Aorta (tissue), 5 donors: ENCODE measurements around the gene MAN2B2. TPM values are rescaled to one million over a fixed set of nuclear protein-coding genes. Genes with fewer than 3 reads are reported as not detected.
A peak's percentile ranks its signal among the peaks of the same experiment; 100 is the strongest.

Experiments
- ATAC-seq: fragments of 200-7000 bp; cut with Tn5 transposase; one replicate; pipeline ENCODE4 v1.9.1; 2022; ENCODE audit warnings: moderate library complexity; ENCODE audit not compliant: low FRiP score
- DNase-seq, 2 donors: peaks; one replicate each; pipeline ENCODE4 v3.0.0-alpha.2; 2020
- H3K27ac ChIP-seq, 2 donors: one replicate each; pipeline ENCODE4 v1.5.1; 2013; ENCODE audit warnings: low read length in 2 of 2, mild to moderate bottlenecking in 2 of 2, moderate library complexity in 2 of 2, control low read depth in 1 of 2, inconsistent platforms in 1 of 2, low read depth in 1 of 2
- H3K27me3 ChIP-seq, 2 donors: one replicate each; pipeline ENCODE4 v1.6.1; 2013; ENCODE audit warnings: control low read depth in 1 of 2, low read length in 1 of 2, mild to moderate bottlenecking in 1 of 2, moderate library complexity in 1 of 2; ENCODE audit not compliant: insufficient read depth in 2 of 2, control insufficient read depth in 1 of 2
- H3K36me3 ChIP-seq, 2 donors: one replicate each; pipeline ENCODE4 v1.6.1; 2013; ENCODE audit warnings: control low read depth in 1 of 2, low read length in 1 of 2, mild to moderate bottlenecking in 1 of 2; ENCODE audit not compliant: insufficient read depth in 2 of 2, control insufficient read depth in 1 of 2
- H3K4me1 ChIP-seq, 2 donors: one replicate each; pipeline ENCODE4 v1.6.1; 2013; ENCODE audit warnings: low read length in 2 of 2, control low read depth in 1 of 2, mild to moderate bottlenecking in 1 of 2, moderate library complexity in 1 of 2; ENCODE audit not compliant: insufficient read depth in 2 of 2, control insufficient read depth in 1 of 2
- H3K4me3 ChIP-seq, 2 donors: one replicate each; pipeline ENCODE4 v1.5.1; 2013; ENCODE audit warnings: low read length in 2 of 2, control low read depth in 1 of 2, mild to moderate bottlenecking in 1 of 2
- H3K9me3 ChIP-seq: one replicate; pipeline ENCODE4 v1.6.1; 2013; ENCODE audit warnings: mild to moderate bottlenecking, low read length; ENCODE audit not compliant: control insufficient read depth
- WGBS, 2 donors: extraction: QIAGEN DNeasy Blood & Tissue Kit; methylation state at CpG; one replicate each; pipeline ENCODE4 v1.1.7; 2013; 5-methylcytosine and 5-hydroxymethylcytosine counted together
- intact Hi-C, 2 donors: fragments of 100-400 bp; cut with DNase I; formaldehyde crosslinking; loops; one replicate each; pipeline versions ENCODE4 v1.14.2 to v1.15.0; 2022
- polyA plus RNA-seq, 2 donors: library from polyadenylated mRNA; stranded (reverse); fragments of 200-250 nt; gene quantifications; one replicate each; pipeline ENCODE4 v1.2.3, GENCODE V29; 2013
- total RNA-seq, 2 donors: library from RNA; stranded (reverse); fragmentation: NEBNext Ultra II Directional; extraction: Animal tissue kit (Norgen Biotek cat#: 25700); gene quantifications; one replicate each; pipeline ENCODE4 v1.2.1, GENCODE V29; 2021
- donor health status: healthy with polysubstance abuse.
- donor health status: Bipolar disorder and iron deficiency.
- donor health status: DM: no; HTN: no; CAD: no.
- donor health status: DM: no; HTN: no; CAD: no.
- donor health status: DM: yes; HTN: yes; CAD: no.

Gene MAN2B2
- total and polyA plus RNA-seq, 4 donors: 13.1 to 58.0 (median 42.5) TPM

- ATAC-seq (no peak), DNase-seq (peak in 1 of 2 donors; percentile 53)
- H3K27ac ChIP-seq: no peak overlapping the region
- H3K27me3 ChIP-seq: no peaks in the 10 kb centered on the region
- H3K4me1 ChIP-seq: no peaks in the 10 kb centered on the region
- no peaks in the 10 kb centered on the region for H3K36me3 ChIP-seq
- no peak overlapping the region for H3K4me3 ChIP-seq
- intact Hi-C loops: no loop called here
- H3K9me3 ChIP-seq: peaks cover 4% of the 10 kb centered on the region
- 67 to 69% methylated on average over 9 of the region's 9 CpGs for WGBS, 2 donors
These were observed 44.0 kb upstream of the MAN2B2 start for GRCh38 chr4:6530964-6531363.

- H3K36me3 ChIP-seq: no peaks in the 10 kb centered on the region
- no peak overlapping the region for H3K4me3 ChIP-seq
- no peaks in the 10 kb centered on the region for H3K27me3 ChIP-seq
- DNase-seq (no peak), ATAC-seq (no peak)
- no peak overlapping the region for H3K27ac ChIP-seq
- WGBS, 2 donors: 58 to 73% methylated on average over 3 of the region's 3 CpGs
- intact Hi-C loops: no loop called here
- H3K9me3 ChIP-seq: peaks cover 4% of the 10 kb centered on the region
- no peaks in the 10 kb centered on the region for H3K4me1 ChIP-seq
These were observed 42.9 kb upstream of the MAN2B2 start for GRCh38 chr4:6532102-6532501.

GRCh38 chr4:6532658-6533057 is 42.3 kb upstream of the MAN2B2 start:
- no peaks in the 10 kb centered on the region for H3K4me1 ChIP-seq
- H3K27me3 ChIP-seq: no peaks in the 10 kb centered on the region
- peaks cover 4% of the 10 kb centered on the region for H3K9me3 ChIP-seq
- intact Hi-C loops: no loop called here
- H3K36me3 ChIP-seq: no peaks in the 10 kb centered on the region
- DNase-seq: peak in 1 of 2 donors; percentile 44
- 71 to 76% methylated on average over 9 of the region's 9 CpGs for WGBS, 2 donors
- ATAC-seq: no peak
- H3K4me3 ChIP-seq: no peak overlapping the region
- H3K27ac ChIP-seq: no peak overlapping the region

- H3K27me3 ChIP-seq: no peaks in the 10 kb centered on the region
- H3K36me3 ChIP-seq: no peaks in the 10 kb centered on the region
- peaks cover 4% of the 10 kb centered on the region for H3K9me3 ChIP-seq
- intact Hi-C loops: no loop called here
- DNase-seq (no peak), ATAC-seq (no peak)
- H3K27ac ChIP-seq: no peak overlapping the region
- no peaks in the 10 kb centered on the region for H3K4me1 ChIP-seq
- WGBS, 2 donors: 36 to 94% methylated on average over 1 of the region's 1 CpG
- H3K4me3 ChIP-seq: no peak overlapping the region
These were observed 40.9 kb upstream of the MAN2B2 start for GRCh38 chr4:6534050-6534449.

GRCh38 chr4:6534618-6535328 is 40.2 kb upstream of the MAN2B2 start:
- no peak overlapping the region for H3K27ac ChIP-seq
- H3K27me3 ChIP-seq: no peaks in the 10 kb centered on the region
- no peaks in the 10 kb centered on the region for H3K4me1 ChIP-seq
- 87 to 91% methylated on average over 38 of the region's 38 CpGs for WGBS, 2 donors
- no peak overlapping the region for H3K4me3 ChIP-seq
- ATAC-seq (no peak), DNase-seq (peak in 1 of 2 donors; percentile 73)
- peaks cover 4% of the 10 kb centered on the region for H3K9me3 ChIP-seq
- no peaks in the 10 kb centered on the region for H3K36me3 ChIP-seq
- intact Hi-C loops: no loop called here

GRCh38 chr4:6535329-6535692 is 39.7 kb upstream of the MAN2B2 start:
- DNase-seq: peak in 1 of 2 donors; percentile 64
- Histone ChIP-seq H3K27ac (no peak overlapping the region), H3K36me3 (no peaks in the 10 kb centered on the region), H3K9me3 (peaks cover 4% of the 10 kb centered on the region), H3K4me3 (no peak overlapping the region), H3K4me1 (no peaks in the 10 kb centered on the region), H3K27me3 (no peaks in the 10 kb centered on the region)
- no peak for ATAC-seq
- WGBS, 2 donors: 90 to 92% methylated on average over 17 of the region's 17 CpGs
- intact Hi-C loops: no loop called here

GRCh38 chr4:6535706-6536105 is 39.3 kb upstream of the MAN2B2 start:
- Histone ChIP-seq H3K36me3 (no peaks in the 10 kb centered on the region), H3K27ac (no peak overlapping the region), H3K9me3 (peaks cover 6% of the 10 kb centered on the region), H3K27me3 (no peaks in the 10 kb centered on the region), H3K4me1 (no peaks in the 10 kb centered on the region), H3K4me3 (no peak overlapping the region)
- DNase-seq: peak in 1 of 2 donors; percentile 47
- WGBS, 2 donors: 86 to 89% methylated on average over 7 of the region's 7 CpGs
- no peak for ATAC-seq
- intact Hi-C loops: no loop called here

- Histone ChIP-seq H3K9me3 (peaks cover 5% of the 10 kb centered on the region), H3K4me3 (no peak overlapping the region), H3K27me3 (no peaks in the 10 kb centered on the region), H3K36me3 (no peaks in the 10 kb centered on the region), H3K27ac (no peak overlapping the region), H3K4me1 (no peaks in the 10 kb centered on the region)
- DNase-seq: no peak
- intact Hi-C loops: no loop called here
- no peak for ATAC-seq
- 87 to 88% methylated on average over 15 of the region's 15 CpGs for WGBS, 2 donors
These were observed 36.9 kb upstream of the MAN2B2 start for GRCh38 chr4:6538111-6538510.

GRCh38 chr4:6538575-6538974 is 36.4 kb upstream of the MAN2B2 start:
- Histone ChIP-seq H3K4me1 (no peaks in the 10 kb centered on the region), H3K9me3 (peaks cover 5% of the 10 kb centered on the region), H3K36me3 (no peaks in the 10 kb centered on the region), H3K27me3 (no peaks in the 10 kb centered on the region), H3K4me3 (no peak overlapping the region), H3K27ac (no peak overlapping the region)
- ATAC-seq (no peak), DNase-seq (no peak)
- WGBS, 2 donors: 42 to 44% methylated on average over 22 of the region's 22 CpGs
- intact Hi-C loops: no loop called here
